ENCODE results near the gene TARS3.

Gene TARS3

DNA sequence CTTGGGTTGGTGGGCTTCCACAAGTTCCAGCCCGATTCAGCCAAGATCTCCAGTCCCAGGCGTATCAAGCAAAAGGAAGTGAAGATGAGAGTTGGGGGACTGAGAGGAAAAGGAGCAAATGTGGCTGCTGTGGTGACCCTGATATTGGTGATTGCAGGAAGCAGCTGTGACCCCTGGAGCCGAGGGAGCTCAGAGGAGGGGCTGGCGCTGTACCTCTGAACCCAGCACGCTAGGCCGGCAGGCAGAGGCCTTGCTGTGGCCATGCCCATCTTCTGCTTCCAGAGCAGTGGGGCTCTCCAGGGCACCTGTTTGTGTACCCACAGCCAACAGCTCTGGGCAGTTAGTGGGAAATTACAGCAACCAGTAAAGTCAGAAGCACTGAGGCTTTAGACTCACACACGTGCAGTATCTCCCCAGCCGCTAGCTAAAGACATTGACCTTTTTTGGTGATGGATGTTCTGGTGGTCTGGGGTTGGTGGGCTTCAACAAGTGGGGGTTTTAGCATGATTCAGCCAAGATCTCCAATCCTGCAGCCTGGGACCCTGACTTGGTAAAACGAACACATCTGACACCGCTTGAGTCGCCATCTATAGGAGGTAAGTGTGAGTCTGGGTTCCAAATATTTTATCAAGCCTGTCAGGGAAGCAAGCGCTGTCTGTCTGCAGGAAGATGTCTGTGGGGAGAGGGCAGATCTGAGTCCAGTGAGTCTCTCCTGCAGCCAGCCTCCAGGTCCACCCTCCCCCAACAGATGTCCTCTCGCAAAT is 105.2 kb downstream of the TARS3 start:
- DNase-seq, result no peak

DNA sequence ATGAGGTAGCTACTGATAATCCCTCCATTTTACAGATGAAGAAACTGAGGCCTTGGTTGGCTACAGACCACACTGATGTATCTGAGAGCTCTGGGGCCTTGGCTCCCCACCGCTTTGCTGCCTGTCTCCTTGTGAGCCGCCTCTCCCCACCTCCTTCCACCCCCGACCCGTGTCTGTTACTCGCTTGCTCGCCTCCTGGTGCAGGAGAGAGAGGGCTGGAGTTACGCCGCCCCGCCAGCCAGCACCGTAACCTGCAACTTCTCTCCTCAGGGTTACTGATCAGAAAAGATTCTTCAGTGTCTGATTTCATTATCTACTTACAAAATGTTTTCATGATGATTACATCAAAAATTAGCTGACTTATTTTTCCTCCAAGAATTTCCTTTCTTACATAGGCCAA is 106.2 kb downstream of the TARS3 start:
- no peak for DNase-seq

DNA sequence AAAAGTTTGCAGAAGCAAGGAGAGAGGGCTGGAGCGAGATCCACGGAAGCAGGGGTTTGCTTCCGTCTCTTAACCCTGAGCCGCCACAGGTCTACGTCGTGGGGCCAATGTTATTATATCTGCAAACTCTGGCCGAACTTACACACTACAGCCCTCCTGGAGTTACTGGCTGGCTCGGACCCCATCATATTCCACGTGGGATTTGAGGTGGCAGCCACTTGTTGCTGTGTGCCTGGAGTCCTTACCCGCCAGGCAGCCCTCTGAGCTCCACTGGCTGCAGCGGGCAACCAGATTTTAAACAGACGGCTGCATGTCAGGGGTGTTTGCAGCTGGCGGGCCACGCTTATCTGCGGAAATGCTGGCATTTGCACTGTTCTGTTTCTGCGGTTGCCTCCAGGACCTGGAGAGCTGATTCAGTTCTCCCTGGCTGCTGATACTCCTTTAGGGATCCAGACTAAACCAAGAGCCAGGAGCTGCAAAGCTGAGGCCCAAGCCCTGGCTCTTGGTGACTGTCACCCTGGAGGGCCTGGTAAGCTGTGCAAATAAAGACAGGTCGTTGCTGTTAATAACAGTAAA is 106.8 kb downstream of the TARS3 start:
- DNase-seq, result no peak

DNA sequence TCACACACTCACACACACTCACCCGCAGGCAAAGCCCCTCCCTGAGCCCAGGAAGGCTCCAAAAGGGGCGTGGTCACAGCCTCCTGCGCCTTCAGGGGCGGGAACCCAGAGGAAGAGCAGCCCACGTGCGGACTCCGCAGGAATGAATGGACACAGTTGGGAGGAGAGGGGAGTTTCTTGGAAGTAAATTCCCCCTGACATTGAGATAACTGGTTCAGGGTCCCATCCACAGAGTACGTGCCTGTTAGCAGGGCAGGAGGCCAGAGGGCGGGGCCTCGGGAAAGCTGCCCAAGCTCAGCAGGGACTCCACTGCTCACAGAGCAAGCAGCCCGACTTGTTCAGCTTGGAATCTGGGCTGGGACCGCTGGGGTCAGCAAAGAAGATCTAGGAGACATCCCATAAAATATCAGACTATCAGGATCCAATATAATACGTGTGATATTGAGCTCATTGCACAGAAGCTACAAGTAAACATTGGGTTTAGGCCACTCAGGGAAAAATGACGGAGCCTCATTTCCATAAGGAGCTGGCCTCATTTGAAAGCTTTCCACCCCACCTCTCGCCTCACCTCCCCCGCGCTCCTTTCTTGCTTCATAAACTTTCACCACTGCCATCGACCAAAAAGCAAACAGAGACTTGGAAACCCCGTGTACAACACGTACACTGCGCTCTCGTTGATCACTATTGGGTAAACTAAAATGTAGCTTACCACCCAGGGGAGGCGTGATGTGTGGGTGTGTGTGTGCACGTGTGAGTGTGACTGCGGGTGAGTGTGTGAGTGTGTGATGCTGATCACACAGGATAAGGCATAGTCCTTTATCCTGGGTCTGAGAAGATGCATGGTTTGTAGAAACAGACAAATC is 108.1 kb downstream of the TARS3 start:
- no peak for DNase-seq

DNA sequence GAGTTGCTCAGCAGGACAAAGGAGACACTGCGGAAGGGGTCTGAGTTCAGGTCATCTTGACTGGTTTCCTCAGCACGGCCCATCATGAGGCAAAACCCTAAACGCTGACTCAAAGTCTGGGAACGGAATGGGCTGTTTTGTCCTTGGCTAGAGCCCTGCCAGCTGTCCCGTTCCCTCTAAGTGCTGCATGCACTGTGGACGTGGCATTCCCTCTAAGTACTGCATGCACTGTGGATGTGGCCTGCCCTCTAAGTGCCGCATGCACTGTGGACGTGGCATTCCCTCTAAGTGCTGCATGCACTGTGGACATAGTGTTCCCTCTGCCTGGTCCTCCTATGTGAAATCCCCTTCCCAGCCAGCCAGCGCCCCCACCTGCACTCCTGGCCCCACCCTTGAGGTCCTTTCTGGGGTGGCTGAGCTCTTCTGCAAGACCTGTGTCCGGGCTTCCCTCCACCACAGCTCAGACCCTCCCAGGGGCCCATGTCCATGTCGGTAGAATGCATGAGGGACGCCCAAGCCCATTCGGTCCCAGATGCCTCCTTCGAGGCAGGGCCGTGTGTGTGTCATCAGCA is 108.8 kb downstream of the TARS3 start:
- DNase-seq, result no peak

DNA sequence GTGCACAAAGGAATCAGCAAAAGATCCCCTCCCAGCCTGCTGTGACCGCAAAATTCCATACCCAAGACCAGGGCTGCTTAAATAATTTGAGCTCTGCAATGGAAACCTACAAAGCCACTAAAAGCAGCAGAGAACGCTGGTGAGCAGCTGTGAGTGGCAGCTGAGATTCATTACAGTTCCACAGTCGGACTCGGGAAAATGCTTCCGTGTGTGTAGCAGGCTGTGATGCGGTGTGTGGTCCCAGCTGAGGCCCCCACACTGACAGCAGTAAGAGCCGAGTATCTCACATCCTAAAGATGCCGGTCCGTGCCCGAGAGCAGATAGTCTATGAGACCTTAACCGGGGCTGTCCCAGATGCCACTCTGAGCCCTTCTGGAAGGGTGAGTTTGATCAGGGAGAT is 109.5 kb downstream of the TARS3 start:
- no peak for DNase-seq

DNA sequence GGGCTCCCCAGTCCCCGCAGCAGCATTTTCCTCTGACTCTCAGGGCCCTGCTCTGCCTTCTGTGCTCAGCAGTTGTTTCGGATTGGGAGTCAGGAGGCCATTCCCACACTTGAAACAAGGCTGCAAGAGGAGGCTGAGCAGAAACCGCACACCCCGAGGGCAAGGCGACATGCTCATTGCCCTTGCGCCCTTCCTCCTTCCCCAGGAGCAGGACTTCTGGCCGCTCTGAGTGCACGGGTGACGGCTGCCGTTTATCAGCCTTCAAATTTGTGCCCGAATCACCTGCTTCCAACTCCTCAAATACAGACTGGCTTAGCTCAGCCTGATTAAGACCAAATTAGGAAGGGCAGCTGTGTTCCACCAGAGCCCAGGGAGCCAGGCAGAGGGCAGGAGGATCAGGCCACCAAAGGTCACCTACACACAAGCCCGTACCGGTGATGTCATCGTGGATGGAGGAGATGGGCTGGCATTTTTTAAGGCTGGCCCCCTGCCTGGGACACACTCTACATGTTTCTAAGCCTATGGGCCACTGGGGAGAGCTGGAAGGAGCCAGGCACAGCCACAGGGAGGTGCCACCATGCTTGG is 110.2 kb downstream of the TARS3 start:
- DNase-seq, result no peak

DNA sequence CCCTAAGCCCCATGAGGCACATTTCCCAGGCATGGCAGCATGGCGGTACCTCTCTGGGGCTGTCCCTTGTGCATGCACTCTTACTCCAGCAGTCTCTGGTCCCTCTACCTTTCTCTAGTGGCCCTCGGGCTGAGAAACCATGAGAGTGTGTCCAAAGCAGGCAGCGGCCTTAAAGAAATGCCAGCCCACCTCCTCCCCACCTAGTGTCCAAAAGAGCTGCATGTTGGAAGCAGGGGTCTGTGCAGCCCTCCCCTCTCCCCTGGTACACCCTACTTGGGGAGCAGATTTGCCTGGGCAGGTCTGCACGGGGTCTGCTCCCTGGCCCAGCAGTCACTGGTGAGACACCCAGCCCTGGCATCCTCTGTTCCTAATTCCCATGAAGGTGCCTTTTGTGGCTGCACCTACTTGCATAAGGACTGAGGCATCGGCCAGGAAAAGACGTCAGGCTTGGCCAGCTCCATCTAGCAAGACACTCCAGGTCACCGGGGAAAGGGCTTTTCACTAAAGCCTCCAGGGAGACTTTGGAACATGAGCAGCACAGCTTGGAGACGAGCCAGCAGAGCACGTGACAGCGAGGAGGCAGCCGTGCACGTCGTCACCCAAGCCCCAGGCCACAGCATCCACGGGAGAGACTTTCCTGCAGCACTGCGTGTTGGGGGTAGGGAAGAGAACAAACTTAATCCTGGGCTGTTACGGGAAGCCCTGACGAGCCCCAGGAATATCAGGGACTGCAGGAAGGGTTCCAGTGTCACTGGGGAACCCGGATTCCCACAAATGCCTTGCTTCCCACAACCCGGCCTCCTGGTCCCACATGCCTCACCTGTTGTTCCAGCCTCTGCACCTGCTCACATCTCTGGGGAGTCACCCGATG is 110.9 kb downstream of the TARS3 start:
- DNase-seq, result peak; percentile 36 to 45

DNA sequence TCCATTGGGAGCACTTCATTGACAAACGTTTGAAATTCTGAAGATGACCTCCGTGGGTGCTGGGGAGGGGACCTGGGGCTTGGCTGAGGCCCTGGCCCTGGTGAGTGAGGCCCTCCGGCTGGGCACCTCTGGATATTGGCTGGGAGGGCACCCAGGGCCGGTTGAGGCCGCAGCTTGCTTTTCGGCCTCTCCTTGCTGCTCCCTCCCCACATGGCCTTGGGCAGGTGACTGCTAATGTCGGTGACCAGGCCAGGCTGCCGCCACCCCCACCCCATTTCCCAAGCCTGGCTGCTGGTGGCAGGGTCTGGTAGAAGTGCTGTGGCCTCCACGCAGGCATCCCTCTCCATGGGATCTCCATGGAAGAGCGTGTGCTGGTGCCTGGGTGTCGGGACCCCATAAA is 111.6 kb downstream of the TARS3 start:
- DNase-seq, result no peak

DNA sequence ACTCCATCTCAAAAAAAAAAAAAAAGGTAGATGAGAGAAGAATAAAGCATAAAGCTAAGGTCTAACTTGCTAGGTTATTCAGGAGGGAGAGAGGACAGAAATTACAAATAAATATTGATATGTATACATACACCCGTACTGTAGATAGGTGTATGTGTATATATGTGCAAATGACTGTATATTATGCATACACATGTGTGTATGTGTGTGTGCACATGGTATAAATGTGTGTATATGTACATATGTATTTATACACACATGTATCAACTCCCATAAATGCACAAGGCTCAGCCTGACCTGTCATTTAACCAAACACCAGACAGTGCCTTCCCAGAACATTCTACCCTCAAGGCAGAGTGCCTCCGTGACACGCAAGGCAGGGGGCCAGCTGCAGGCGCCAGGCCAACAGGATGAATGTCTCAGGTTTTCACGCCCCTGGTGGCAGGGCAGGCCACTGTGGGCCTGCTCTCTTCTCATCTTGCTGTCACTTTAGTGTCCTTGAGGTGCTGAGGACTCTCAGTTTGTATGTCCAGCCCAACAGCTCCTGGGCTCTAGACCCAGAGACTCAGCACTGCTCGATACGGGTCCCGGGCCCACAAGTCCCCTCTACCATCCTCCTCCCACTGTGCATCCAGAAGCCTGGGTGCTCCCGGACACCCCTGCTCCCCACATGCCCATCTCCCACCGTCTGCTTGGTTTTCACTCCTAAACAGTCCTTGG is 112.5 kb downstream of the TARS3 start:
- no peak for DNase-seq

DNA sequence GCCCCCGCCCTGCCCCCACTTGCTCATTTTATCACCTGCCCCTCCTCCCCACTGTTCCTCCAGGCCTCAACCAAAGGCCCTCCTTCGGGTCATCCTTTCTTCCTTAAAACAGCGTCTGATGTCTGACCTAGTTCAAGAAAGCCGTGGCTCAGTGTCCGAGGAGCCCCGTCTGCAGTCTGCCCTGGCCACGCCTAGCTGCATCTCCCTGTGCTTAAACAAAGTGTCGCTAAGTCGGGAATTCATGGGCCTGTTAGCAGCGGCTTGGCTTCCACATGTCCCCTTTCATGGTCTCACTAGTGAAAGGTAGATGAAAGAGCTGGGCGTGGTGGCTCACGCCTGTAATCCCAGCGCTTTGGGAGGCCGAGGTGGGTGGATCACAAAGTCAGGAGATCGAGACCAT is 113.3 kb downstream of the TARS3 start:
- no peak for DNase-seq

DNA sequence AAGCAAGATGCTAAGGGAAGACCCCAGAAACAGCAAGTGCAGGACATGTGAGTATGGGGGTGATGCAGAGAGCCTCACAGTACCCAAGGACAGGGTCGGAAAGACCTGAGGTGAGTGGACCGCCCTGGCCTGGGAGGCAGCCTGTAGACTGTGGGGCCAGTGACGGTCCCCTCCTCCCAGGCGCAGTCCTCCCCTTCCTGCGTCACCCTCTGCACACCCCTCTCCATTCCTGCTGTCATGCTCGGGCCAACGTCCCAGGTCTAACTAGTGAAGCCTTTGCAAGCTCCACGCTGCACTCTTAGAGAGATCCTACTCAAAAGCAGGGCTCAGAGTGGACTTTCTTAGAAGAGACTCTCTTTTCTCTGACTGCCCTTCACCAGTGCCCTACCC is 113.7 kb downstream of the TARS3 start:
- no peak for DNase-seq

DNA sequence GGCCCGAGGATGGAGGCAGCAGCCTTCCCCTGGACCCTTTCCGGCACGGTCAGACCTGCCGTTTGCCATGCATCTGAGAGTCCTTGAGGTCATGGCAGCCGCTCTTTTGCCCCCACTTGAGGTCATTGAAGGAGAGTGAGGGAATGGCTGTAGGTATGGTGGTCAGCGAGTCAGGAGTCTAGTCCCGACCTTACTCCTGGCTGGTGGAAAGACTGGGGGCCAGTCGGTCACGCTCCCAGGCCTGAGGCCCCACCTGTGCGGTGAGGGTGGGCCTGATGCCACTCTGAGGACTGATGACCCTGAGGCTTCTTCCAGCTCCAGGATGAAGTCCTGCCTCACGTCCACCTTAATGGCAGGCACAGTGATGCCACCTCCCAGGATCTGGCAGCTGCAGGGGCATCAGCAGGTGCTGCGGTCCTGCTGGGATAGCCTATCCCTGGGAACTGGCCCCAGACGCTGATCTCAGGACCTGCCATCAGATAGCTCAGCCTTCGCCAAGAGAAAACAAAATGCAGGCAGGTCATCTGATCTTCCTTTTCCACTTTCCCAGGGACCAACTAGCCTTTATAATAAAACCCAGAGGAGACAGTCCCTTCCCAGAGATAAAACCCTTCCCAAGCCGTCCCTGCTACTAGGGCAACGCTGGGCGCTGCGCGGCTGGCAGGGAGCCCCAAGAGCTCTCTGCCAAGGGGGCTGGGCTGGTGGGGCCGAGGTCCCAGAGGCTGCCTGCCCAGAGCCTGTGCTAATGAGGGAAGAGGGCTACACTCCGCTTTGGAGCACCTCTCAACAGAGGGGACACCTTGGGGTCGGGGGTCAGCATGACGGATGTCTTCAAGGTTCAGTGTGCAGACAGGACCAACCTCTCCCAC is 114.3 kb downstream of the TARS3 start:
- no peak for DNase-seq

DNA sequence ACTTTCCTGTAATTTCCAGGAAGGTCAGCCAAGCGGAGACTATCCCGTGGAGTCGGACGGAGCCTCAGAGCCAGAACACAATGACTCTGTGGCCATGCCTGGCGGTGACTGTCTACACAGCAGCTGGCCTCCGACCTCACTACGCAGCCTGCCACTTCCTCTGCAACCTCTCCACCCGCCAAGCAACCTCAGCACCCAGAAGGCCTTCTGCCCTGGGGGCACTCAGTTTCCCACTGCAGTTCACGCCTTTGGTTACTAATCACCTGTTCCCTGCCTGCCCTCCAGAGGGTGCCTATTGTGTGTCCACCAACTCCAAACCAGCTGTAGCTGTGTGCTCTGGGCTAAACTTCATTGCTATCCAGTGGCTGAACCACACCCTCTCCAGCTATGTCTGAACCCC is 116.1 kb downstream of the TARS3 start:
- no peak for DNase-seq

DNA sequence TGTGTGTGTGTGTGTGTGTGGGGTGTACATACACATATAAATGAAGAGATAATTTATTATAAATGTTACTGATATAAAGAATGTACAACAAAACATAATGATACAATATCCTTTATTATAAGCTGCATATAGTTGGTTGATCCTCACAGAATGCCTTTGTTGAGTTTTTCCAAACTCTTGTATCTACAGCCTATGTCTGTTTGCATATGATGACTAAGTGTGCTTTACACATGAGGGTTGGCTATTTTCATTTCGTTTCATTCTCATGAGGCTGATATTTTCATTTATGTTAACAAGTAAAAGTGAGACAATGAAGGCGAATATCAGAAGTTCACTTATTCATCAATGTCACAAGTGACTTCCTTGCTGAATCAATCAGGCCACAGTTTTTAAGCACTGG is 117.2 kb downstream of the TARS3 start:
- DNase-seq, result no peak

DNA sequence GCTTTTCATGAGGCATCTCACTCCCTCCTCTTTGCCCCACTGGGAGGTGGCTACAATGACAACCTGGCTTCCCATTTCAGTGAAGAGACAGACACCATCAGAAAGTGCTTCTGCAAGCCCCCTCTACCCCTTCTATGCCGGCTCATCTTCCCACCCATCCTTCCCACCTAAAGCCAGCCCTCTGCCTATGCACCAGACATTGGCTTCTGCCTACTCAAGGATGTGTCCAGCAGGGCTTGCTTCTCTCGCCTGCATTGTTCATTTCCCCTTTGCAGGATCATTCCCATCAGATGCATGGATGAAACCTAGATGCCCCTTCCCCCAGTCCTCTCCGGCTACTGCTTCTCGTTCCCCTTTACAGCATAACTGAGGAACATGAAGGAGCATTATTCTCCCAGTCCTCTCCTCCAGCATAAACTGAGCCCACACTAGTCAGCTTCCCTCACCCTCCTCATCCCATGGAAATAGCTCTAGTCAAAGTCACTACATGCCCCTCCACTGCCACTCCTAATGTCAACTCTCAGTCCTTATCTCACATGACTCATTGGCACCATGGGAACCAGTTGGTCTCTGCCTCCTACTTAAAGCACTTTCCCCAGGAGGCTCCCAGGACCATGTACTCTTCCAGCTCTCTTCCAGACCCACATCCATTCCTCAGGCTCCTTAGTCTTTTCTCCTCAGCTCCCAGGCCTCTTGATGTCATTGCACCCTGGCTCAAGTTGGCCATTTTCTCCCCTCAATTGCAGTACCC is 120.0 kb downstream of the TARS3 start:
- DNase-seq, result no peak

Measured in SHP77 (cell line).